GM19468 (cell line): Measurements from ENCODE around the gene MYBBP1A.

Source experiments
- ATAC-seq: cut with Tn5 transposase; IDR thresholded peaks from one replicate; pipeline ENCODE4 v1.9.1; 2021; ENCODE audit warnings: mild to moderate bottlenecking, moderate library complexity, moderate number of reproducible peaks; ENCODE audit not compliant: unreplicated experiment; ENCODE audit errors: extremely low read depth

MYBBP1A gene

DNA sequence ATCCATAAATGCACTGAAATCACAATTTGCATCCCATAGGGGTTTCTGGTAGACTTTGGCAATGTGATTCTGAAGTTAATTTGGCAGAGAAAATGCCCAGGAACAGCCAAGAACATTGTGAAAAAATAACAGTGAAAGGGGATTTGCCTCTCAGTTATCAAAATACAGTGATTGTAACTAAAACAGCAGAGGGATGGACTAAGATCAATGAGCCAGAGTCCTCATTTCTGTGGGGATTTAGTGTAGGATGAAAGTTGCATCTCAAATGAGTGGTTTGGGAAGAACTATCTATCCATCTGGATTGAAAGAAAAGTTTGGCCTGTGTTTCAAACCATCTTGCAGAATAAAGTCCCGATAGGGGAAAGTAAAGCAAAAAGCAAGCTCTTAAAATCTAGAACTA, 28.1 kb downstream of the MYBBP1A start:
- no peak for ATAC-seq

DNA sequence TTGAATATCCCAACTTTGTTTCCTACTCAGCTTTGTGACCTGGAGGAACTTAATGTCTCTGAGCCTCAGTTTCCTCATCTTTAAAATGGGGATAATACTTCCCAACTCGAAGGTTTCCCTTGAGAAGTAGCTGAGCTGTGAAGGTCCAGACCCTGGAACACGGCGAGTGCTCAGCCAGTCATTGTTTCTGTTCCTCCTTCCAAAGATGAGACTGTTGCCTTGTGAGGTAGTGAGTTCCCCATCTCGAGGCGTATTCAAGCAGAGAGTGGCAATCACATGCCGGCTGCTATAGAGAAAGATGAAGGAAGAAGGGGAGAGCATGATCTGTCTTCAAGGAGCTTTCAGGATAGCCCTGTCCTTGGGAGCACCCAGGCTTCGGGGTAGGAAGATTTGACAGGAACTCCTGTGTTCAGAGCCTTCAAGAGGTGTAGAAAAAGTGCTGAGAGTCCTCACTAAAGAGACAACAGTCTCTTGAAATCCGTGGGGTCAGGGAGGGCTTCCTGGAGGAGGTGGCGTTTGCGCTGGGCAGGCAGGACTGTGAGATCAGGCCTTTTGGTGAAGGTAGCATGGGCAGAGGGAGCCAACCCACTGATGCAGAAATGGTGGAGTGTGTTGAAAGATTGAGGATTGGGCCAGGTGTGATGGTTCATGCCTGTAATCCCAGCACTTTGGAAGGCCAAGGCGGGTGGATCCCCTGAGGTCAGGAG, 29.3 kb downstream of the MYBBP1A start:
- ATAC-seq = no peak

DNA sequence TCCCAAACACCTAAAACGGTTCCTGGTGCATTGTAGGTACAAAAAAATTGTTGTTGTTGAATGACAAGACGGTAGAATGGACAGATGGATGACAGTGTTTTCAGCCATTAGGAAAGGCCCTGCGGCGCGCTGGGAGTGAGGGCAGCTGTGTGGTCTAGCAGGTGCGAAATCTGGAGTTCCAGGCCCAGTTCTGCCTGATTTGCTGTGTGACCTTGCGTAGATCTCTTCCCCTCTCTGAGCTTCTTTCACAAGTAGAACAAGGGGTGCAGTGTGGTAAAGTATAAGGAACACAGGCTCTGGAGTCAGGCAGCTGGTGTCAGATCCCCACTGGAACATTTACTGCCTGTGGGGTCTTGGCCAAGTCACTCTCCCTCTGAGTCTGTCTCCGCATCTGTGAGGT, 31.2 kb downstream of the MYBBP1A start:
- ATAC-seq = no peak

DNA sequence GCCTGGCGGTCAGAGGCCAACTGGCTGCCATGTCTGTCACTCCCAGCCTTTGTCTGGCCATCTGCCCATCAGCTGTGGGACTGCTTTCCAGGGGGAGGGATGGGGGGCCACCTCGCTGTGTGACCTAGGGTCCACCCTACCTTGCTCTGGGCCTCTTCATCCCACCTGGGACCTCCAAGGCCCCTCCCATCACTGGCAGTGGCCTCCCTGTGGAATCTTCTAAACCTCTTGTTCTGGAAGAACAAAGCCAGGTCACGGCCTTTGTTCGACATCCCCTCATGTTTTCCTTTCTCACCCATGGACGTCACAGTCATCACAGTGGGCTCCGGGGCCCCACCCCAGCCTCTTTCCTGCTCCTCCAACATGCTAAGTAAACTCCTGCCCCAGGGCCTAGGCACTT, 32.5 kb downstream of the MYBBP1A start:
- no peak for ATAC-seq

DNA sequence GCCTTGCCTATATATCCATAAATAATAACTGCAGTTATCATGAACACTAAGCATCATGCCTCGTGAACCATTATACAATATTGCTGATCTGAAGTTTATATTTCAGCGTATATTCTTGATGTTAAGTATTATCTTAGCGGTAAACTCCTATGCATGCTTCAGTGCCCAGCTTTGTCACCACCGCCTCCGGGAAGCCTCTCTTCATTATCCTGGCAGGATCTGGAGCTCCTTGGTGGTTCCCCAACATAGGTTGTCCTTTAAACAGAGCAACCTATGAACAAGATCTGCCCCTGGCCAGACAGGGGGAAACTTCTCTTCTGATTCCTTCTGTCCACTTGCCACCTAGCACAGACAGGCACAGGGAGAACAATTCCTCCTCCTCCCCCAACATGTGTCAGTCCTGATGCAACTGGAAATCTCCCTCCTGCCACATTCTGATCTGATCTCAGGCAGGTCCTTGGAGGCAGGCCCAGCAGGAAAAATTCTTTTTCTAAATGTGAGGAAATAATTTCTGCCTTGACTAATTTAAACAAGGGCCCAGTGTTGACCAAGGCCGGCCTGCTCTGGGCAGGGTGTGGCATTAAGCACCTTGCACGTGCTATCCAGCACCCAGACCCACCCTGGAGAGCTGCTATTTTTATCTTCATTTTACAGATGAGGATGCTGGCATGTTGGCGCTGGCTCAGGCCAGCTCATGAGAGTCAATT, 34.1 kb downstream of the MYBBP1A start:
- no peak for ATAC-seq

DNA sequence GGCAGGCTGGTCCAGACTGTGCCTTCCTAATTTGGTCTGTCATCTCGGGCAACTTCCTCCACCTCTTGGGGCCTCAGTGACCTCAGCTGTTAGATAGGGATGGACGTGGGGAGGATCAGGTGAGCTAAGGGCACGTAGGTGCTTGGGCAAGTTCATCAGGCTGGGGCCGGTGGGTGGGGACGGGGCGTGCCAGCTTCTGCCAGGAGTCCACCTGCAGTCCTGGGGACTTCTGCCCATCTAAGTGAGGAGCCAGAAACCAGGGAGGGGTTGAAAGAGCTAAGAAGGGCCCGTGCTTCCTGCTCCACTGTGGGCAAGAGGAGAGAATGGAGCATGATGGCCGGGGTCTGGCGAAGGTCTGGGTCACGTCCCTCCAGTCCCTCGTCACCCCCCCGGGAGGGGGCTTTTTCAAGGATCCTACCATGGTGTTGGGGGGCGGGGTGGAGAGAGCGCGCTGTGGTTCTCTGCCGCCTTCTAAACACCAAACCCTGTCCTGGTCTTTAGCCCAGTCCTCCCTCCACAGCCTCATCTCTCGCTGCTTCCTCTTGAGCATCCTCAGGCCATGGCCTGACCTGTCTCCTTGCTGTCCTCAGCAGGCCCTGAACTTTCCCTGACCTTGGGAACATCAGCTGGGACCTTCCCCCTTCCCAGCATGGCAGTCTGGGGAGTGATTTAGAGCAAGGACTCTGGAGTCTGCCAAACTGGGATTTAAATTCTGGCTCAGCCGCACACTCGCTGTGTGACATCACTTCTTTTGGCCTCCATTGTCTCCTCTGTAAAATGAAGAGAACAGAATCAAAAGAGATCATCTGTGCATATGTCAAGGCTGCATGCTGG, 34.9 kb downstream of the MYBBP1A start:
- no peak for ATAC-seq

DNA sequence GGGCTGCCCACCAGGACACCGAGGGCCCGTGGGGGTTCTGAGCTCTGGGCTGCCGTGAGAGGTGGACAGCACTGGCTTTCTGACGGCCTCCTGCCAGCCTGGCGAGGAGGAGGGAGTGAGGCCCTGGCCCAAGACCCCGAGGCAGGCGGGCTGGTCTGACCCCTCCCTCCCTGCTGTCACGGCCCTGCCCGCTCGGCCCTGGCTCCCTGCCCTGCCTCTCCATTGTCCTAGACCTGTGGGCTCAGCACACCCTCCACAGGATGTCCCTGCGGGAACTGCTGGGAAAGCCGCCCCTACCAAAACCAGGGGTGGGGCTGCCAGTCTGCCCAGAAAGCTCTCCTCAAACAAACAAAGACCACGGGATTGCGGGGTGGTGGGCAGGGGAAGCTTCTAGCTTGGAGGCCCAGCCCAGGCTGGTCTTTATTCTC, 35.8 kb downstream of the MYBBP1A start:
- ATAC-seq = no peak

DNA sequence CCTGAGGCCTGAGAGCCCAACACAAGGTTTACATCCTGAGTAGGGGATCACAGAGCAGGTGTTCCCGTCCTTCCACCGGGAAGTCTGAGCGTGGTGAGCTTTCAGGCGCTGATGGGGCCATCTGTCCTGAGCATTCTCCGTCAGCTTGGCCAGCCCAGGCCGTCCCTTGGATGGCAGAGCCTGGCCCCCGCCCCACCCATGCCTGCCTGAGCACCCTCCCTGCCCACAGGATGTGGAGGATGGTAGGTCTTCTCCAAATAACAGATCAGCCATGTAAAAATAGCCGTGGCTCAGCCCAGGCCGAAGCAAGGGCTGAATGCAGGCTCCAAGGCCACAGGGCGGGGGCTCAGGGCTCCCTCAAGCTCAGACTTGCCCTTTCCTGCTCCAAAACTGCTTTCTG, 36.3 kb downstream of the MYBBP1A start:
- ATAC-seq = no peak

DNA sequence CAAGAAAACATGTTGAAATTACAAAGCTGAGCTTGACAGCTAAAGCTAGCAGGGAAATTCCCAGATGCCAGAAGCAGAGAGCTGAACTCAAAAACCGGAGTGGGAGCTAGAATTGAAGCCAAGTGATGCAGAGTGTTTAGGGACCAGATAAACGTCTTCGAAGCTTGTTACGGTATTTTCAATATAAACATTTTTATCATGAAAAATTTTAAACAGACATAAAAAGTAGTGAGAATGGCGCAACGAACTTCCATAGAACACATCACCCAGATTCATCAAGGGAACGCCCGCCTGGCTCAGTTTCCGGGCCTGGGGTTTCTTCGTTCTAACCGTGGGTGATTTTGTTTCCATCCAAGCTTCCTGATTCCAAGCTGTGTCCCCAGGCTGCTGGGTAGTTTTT, 38.4 kb downstream of the MYBBP1A start:
- ATAC-seq = no peak

DNA sequence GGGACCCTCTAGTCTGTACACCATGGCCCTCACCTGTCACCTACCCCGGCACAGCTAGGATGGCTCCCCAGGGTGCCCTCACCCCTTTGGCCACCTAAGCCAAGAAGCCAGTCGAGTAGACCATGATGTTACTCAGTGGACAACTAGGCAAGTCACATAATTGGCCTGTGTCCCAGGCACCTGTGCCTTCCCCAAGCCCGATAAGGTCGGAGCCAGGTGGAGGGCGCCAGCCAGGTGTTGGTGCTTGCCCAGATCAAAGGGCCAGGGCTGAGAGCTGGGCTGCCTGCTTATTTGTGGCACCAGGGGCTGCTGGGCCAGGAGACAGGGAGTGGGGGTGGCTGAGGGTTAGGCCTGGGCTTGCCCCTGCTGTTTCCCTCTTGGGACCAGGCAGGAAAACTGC, 39.7 kb downstream of the MYBBP1A start:
- ATAC-seq = no peak

DNA sequence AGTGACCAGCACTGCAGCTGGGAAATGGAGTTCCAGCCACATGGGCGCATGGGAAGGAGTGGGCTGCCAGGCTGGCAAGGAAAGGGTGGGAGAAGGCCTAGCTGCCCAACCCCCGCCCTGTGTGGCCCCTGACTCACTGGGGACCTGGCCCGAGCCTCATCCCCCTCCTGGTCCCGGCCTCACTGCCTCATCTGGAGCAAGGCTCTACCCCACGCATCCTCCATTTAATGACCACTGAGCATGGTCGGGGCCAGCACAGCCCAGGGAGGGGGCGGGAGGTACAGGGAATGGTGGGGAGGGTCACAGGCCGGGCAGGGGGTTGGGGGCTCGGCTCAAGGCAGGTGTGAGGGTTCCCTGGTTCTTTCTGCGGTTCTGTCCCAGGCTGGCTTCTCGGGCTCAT, 40.4 kb downstream of the MYBBP1A start:
- no peak for ATAC-seq

DNA sequence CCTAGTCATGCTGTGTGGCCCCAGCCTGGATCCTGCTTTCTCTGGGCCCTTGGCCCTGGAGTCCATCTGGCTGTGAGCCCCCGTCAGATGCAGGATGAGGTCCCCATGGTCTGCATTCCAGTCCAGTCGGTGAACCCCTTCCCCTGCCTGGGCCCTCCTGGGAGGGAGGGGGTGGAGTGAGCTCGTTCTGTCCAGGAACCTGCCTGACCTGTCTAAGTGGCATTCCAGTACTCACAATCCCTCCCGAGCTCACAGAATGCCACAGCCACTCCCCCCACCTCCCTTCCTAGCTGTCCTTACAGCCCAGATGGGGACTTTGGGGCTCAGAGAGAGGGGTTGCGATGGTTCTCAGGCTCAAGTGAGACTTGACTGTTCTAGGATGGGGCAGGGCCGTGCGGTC, 41.0 kb downstream of the MYBBP1A start:
- ATAC-seq = no peak

DNA sequence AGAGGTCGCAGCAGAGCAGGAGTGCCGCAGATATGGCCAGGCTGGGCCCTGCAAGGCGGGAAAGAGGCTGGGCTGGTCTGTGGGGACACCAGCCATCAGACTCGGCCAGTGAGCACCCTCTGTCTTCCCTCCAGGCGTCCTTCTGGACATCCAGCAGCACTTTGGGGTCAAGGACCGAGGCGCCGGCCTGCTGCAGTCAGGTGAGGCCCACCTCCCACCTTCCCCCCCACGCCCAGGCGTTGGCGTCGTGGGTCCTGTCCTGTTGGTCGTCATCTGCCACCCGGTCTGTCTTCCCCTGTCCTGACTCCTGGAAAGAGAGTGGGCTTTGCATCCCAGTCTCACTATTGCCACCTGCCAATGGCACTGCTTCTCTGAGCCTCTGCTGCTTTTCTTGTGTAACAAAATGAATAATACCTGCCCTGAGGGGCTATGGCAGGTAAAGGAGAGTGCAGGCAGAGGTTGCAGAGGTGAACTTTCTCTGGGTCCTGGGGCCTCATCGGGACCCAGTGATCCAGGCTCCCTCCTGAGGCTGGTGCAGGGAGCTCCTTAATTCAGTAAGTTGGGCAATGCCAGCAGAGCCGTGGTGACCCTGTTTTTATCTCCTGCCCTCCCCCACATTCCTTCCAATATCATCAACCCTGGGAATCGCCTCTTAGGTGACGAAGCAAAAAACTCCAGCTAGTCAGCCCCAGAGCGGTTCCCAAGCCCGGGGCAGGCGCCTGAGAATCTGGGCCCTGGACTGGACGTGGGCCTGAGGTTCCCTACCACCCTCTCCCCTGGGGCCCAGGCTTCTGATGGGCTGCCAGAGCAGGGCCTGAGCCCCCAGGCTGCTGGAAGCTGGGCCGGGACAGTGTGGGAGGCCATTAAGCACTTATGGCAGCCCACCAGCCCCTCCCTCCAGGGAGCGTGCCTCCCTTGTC, 41.8 kb downstream of the MYBBP1A start:
- ATAC-seq = no peak

DNA sequence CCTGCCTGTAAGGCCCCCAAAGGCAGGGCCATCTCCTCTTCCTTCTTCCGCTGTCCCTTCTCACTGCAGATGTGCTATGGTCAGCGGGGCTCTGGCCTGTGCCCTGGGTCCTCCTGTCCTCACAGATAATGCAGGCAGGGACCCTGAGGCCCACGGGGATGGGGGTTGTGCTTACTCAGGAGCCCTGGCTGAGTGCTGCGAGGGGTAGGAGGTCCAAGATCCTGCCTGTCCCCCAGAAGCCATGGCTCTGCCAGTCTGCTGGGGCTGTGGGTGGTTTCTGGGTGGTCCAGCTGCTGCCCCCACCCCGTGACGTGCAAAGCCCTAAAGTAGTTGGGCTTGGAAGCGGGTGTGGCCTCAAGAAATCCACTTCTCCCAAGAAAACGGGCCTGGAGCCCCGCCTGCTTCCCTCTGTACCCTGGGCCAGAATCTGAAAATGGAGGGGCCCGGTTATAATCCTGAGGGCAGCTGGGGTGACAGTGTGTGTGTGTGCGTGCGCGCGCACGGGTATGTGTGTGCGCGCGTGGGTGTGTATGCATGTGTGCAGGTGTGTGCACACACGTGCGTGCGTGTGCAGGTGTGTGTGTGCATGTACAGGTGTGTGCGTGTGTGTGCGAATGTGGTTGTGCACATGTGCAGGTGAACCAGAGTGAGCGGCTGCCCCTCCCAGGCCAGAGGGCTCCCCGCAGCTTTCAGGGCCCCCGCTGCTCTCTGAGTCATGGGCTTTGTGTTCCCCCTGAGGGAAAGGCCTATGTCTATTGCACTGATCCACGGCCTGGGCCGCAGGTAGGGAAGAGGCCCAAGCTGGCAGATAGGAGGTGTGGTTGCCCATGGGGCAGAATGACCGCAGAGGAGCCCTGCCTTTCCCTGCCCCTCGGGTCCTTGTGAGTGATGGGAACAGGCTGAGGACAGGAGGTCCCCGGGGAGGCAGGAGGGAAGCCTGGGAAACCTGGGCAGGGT, 42.8 kb downstream of the MYBBP1A start:
- no peak for ATAC-seq

DNA sequence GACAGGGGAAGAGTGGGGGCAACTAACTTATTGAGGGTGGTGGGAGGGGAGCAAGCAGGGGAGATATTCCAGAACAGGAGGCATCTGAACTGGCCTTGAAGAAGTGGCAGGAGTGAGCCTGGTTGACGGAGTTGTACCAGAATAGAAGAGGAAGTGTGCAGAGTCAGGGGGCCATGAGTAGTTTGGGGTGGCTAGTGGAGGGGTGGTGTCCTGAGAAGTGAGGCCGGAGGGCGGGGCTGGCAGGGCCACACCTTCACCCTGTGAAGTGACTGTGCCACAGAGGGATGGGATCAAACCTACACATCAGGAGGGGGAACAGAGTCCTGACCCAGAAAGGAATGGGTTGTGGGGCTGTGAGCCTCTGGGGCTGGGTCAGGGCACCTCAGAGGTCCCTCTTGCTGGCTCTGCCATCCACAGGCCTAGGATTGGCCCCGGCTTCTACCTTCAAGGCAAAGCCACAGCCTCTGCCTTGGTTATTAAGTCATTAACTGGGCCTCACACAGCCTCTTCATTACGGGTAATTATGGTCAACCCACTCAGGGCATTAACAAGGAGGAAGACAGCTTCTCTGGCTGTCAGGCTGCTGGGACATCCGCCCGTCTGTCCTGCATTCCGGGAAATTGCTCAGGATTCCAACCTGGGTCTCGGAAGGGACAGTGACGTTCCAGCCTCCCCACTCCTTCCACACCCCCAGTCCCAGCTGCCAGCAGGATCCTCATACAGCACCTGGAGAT, 43.8 kb downstream of the MYBBP1A start:
- no peak for ATAC-seq

DNA sequence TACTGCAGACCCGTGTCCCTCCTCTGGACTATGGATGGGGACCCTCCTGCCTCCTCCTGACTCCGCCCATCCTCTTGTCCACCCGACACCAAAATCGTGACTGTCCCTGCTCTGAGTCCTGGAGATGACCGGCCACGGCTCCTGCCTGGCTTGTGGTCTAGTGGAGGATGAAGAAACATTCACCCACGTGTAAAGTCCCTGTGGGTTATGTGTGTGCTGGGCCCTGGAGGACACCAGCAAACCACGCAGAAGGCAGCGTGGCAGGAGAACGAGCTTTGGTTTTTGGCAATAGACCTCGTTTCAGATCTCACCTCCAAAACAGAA, 44.6 kb downstream of the MYBBP1A start:
- ATAC-seq = no peak

DNA sequence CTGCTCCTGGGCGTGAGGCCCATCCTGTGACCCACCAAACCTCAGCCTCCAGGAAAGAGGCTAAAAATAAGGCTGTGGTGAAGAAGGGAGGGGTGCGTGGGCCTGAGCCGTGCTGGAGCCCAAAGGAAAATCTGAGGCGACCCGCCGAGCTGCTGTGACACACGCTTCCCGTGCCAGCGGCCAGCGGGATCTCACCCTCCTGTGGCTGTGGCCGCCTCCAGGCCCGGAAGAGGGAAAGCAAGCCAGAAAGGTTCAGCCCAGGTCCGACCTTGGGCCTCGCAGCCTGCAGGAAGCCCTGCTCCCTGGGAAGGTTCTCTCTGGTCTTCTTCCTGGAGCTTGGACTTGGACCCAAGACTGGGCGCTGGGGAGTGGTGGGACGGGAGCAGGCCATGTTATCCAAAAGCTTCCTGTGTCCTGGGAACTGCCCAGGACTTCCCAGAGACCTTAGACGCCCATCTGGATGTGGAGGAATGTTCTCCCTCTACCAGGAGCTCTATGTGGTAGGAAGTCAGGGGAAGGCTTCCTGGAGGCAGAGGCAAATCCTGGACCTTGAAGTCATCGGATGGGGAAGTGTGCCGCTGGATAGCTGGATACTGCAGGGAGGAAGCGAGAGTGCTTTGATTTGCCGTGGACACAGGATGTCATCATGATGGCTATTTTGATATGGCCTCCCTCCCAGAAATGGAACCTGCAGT, 45.1 kb downstream of the MYBBP1A start:
- no peak for ATAC-seq

DNA sequence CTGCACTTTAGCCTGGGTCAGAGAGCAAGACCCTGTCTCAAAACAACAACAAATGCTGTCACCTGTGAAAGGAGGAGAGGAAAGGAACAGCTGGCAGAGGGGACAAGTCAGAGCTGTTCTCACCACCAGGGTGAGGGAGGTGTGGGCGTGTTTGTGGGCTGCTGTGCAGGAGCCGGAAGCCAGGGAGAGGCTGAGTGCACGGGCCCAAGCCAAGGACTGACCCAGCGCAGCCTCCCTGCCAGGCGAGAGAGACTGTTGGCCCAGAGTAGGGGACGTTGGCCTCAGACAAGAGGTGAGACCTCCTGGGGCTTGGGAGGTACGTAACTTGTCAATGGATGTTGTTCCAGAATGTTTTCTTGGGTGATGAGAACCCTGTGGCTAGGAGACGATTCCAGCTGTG, 45.8 kb downstream of the MYBBP1A start:
- ATAC-seq = no peak
